Breast epithelium (tissue), 3 donors: ENCODE data around the gene AKAP8L.

Experiments
- CTCF ChIP-seq, 3 donors: fragments of 450-650 bp; IDR thresholded peaks; one replicate each; pipeline ENCODE4 v1.5.1; 2016 to 2017; ENCODE audit warnings: antibody characterized with exemption in 3 of 3, mild to moderate bottlenecking in 3 of 3, moderate library complexity in 3 of 3
- POLR2A ChIP-seq: fragments of 450-650 bp; IDR thresholded peaks from one replicate; pipeline ENCODE4 v1.6.1; 2016; ENCODE audit warnings: antibody characterized with exemption, mild to moderate bottlenecking, moderate library complexity
- POLR2AphosphoS5 ChIP-seq, 3 donors: sonication (generic); formaldehyde crosslinking; IDR thresholded peaks; one replicate each; pipeline ENCODE4 v1.6.1; 2017; ENCODE audit warnings: antibody characterized with exemption in 3 of 3

DNA sequence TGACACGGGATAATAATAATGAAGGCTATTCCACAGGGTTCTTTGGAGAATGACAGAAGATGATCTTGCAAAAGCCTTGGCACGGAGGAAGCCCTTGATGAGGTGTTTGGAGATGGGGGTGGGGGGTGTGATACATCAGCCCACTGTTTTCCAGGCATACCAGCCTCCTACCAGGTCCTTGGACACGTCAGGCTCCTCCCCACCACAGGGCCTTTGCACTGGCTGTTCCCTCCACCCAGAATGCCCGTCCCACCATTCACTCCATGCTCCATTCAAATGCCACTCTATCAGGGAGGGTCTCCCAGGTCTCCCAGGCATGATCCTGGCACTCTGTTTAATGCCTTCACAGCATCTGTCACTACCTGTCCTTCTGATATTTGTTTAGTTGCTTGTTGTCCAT is 28.3 kb upstream of the AKAP8L start:
- TF ChIP-seq POLR2A (no peak), CTCF (IDR thresholded peaks at IDR 0.05) (no peak), POLR2AphosphoS5 (IDR thresholded peaks at IDR 0.05) (no peak)
